ENCODE measurements around the gene FH. TPM values are rescaled to one million over a fixed set of nuclear protein-coding genes. Genes with fewer than 3 reads are reported as not detected.
A peak's percentile ranks its signal among the peaks of the same experiment; 100 is the strongest.

Gene FH
- polyA plus RNA-seq (2013, experiment 1 of 2; ENCODE audit: insufficient read length): 63.1 TPM
- 62.2 TPM for polyA plus RNA-seq (2013, experiment 2 of 2; ENCODE audit: insufficient read length)

DNA sequence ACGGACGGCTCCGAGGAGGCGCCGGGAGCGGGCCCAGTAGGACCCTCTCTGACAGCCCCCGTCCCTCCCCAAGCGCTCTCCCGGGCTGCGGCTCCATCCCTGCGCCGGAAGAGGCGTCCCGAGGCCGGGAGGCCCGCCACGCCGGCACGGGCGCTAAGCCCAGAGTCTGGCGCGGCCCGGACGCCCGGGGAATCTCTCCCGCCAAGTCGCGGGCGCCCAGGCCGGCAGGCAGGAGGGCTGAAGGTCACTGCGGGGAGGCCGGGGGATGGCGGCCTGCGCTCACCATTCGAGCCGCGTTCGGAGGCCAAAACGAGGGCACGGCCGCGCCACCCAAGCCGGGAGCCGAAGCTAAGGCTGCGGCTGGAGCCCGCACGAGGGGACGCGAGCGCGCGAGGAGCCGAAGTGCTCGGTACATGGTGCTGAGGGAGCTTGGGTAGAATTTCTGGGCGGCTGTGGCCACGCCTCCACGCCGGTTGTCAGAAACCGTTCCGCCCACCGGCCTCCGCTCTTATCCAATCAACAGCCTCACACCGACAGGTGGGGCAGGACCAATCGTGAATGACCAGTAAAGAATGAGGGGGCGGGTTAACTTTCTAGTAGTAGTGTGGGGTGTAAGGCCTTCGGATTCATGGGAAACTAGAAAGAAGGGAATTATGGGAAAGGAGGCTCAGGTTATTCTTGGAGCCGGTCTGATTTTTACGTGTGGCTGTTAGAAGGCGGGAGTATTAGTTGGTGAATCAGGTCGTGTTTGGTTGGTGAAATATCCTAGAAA is at the start of gene FH:
Gene FH (minus strand): TSS at position 448 of the 772 bp plus-strand sequence. CDS start 33 bp downstream, at position 415.
- peak; percentile 98 for DNase-seq

DNA sequence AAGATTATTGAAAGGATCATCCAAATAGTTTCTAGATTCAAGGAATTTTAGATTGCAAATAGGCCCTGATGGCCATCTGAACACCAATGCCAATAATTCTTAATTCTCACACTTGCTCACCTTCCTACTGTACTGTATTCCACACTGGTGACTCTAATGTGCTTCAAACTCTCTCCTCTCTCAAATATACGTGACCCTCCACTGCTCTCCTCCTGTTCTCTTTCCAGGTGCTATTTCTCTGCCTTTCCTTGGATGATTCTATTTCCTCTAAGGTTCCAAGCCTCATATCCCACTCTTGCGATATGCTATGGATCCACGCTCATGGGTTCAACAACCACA is 41.3 kb upstream of the FH start:
- DNase-seq: no peak

- DNase-seq: no peak
Measured at GRCh38 chr1:241560146-241560848, 40.7 kb upstream of the FH start.

DNA sequence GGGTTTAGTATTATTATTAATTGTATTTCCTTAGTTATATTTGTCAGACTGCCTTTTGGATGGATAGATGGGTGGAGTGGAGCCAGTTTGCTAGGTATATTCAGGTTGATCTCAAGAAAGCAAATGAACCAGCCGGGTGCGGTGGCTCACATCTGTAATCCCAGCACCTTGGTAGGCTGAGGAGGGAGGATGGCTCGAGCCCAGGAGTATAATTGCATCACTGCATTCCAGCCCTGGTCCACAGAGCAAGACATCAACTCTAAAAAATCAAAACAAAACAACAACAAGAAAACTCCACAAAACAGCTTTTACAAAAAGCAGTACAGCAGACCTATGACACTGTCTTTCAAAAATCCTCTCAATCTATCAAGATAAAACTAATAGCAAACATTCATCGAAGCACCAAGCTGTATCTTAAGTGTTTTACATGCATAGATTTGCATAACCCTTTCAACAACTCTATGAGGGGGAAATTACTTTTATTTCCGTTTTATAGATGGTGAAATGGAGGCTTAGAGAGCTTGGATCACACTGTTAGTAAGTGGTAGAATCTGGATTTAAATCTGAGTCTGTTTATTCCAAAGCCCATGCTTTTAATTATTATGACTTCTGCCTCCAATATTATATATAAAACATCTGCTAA is 38.1 kb upstream of the FH start:
- DNase-seq: no peak

GRCh38 chr1:241557031-241557430 is 37.5 kb upstream of the FH start:
- DNase-seq: no peak

GRCh38 chr1:241555526-241555925 is 36.0 kb upstream of the FH start:
- DNase-seq: no peak

GRCh38 chr1:241553886-241554592 is 34.5 kb upstream of the FH start:
- DNase-seq: no peak

- DNase-seq: no peak
Measured at GRCh38 chr1:241551759-241552638, 32.4 kb upstream of the FH start.

DNA sequence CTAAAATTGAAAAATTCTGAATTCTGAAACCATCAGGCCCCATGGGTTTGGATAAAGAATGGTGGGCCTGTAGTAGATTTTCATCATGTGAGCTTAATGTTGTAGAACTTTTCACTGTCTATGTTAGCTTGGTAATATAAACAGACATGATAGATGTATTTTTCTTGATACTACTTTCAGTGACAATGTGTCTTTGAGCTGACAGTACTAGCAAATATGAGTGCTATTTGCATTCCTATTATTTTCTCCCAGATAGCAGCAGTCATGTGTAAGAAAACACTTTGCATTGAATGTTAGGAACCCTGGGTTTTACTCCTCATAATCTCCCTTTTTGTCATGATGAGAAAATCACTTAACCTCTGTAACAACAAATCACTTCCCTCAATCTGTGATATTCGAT is 30.8 kb upstream of the FH start:
- DNase-seq: no peak

GRCh38 chr1:241548008-241548407 is 28.5 kb upstream of the FH start:
- no peak for DNase-seq

GRCh38 chr1:241542199-241542907 is 22.8 kb upstream of the FH start:
- no peak for DNase-seq

GRCh38 chr1:241536969-241537368 is 17.4 kb upstream of the FH start:
- DNase-seq: no peak

- DNase-seq: no peak
Measured at GRCh38 chr1:241536304-241536703, 16.7 kb upstream of the FH start.

GRCh38 chr1:241533326-241534115 is 14.0 kb upstream of the FH start:
- DNase-seq: no peak

DNA sequence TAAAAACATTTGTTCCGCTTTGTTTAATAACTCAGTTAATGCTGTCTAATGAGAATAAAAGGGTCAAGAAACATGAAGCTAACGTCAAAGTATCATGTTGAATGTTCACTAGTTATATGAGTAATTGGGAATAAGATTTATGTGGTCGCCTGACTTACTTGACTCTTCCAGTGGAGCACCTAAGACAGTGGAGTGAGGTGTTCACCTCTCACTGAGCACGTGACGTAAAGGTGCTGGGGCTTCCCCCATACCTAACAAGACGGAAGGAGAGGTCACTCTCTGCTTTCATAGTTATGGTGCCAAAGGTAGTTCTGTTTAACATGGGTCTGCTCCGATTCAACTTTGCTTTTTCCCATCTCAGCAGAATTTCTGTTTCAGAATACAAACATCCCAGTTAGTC is 13.3 kb upstream of the FH start:
- no peak for DNase-seq

GRCh38 chr1:241532162-241532531 is 12.6 kb upstream of the FH start, which contains the start of gene KMO:
Gene KMO, plus strand, starts transcription at chr1:241532378. Its CDS starts 67 bp downstream, at chr1:241532445.
- peak; percentile 2 for DNase-seq

DNA sequence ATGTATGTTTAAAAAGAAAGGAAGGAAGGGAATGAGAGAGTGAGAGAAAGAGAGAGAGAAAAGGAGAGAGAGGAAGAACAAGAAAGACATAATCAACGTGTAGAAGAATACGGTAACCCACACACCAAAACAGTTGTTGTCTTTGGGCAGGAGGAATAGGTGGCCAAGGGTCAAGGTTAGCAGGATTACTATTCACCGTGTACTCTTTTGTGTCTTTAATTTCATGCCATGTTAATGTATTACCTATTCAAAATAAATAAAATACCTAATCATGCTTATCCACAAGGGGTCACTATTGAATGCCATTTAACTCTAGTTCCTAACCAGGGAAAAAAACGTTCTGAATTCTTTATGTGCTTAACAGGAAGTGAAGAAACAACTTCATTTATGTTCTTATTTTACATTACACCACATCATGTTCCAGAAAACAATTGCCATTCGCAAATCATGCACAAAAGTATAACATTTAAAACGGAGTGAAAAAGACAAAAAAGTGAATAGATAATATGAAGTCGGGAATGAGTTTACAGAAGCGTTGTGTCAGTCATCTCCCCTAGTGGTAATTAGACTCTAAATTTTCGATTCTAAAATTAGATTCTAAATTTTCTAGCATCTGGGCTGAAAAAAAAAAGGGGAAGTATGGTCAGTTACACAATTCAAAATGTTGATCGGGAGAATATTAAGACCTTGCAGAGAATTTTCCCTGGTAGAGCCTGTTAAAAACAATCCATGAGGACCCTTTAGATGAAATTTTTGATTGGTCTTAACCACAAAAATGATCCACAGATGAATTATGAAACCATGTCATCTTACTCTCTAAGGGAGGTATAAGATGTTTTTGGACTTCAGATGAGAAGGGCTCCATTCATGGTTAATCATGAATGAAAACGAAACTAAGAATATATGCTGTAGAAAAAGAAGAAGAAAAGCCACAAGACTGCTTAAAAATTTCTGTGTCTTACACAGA is 11.9 kb upstream of the FH start:
- peak; percentile 67 for DNase-seq

DNA sequence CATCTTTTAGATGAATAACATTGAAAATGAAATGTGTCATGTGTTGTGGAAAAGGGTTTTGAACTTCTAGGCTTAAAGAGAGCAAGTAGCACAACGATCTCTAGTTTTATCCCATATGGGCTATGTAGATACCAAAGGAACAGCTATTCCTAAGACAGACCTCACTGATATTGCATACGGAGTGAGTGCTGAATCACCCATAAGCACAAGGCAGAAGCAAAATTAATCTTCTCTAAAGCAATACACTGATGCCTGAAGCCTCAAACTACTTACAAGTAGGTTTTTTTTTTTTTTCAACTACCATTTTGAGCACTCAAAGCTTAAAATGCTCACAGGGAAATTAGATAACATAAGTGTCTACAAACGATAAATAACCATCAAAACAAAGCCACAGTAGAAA is 7.6 kb upstream of the FH start:
- DNase-seq: no peak

DNA sequence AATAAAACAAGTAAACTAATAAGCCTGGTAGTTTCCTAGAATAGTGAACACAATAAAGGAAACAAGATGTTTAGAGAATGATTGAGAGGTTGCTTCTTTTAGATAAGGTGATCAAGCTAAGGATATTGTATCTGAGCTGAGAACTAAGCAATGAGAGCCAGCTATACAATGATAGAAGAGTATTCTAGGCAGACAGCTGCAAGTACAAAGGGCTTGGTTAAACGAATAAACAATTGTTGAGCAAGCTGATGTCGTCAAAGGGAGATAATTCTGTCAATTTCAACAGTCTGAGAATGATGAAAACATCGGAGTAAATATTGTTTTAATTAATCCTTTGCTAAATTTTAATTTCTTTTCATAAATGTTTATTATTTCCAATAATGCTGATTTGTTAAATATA is 5.5 kb upstream of the FH start:
- DNase-seq: no peak

All from fibroblast of skin of abdomen (primary cell).